ENCODE measurements around the gene DUS1L.

DNA sequence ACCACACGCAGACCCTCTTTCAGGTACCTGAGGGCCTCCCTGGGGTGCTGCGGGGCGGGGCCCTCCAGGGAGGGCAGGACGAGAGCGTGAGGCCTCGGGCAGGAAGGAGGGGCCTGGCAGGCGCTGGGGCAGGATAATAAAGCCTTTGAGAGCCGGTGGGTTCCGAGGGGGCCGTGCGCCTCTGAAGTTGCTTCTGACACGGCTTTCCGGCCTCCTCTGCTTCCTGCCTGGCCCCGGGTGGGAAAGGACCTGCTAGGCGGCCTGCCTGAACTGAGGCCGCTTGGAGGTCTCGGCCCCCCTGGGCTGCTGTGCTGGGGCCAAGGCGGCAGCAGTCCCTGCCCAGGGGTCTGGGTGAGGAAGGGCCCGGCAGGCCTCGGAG lies 53.4 kb downstream of the DUS1L start:
- TF ChIP-seq, protein P1, sequence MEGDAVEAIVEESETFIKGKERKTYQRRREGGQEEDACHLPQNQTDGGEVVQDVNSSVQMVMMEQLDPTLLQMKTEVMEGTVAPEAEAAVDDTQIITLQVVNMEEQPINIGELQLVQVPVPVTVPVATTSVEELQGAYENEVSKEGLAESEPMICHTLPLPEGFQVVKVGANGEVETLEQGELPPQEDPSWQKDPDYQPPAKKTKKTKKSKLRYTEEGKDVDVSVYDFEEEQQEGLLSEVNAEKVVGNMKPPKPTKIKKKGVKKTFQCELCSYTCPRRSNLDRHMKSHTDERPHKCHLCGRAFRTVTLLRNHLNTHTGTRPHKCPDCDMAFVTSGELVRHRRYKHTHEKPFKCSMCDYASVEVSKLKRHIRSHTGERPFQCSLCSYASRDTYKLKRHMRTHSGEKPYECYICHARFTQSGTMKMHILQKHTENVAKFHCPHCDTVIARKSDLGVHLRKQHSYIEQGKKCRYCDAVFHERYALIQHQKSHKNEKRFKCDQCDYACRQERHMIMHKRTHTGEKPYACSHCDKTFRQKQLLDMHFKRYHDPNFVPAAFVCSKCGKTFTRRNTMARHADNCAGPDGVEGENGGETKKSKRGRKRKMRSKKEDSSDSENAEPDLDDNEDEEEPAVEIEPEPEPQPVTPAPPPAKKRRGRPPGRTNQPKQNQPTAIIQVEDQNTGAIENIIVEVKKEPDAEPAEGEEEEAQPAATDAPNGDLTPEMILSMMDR (IDR thresholded peaks at IDR 0.05; ENCODE audit: borderline replicate concordance, extremely low read depth, low read length, poor library complexity, severe bottlenecking), result no peak
- no peak for TF ChIP-seq EZH2 (IDR thresholded peaks at IDR 0.05; ENCODE audit: borderline replicate concordance, low read depth, low read length, severe bottlenecking)

All from DND-41 (cell line).